OCI-LY1 (cell line): Measurements from ENCODE around the gene POLR3GL.
A peak's percentile ranks its signal among the peaks of the same experiment; 100 is the strongest.

Experiments
- H2AFZ ChIP-seq: fragments of 200-600 bp; sonication (generic), shearing (Covaris generic); 2 replicates; pipeline ENCODE4 v1.6.0; 2014; ENCODE audit warnings: antibody characterized with exemption, mild to moderate bottlenecking, low read length
- H3F3A ChIP-seq: fragments of 200-600 bp; sonication (generic), shearing (Covaris generic); 2 replicates; pipeline ENCODE4 v1.6.0; 2014; ENCODE audit warnings: mild to moderate bottlenecking, antibody characterized with exemption, low read length, moderate library complexity; ENCODE audit not compliant: insufficient read depth
- H3K27ac ChIP-seq: fragments of 200-600 bp; sonication (generic); 2 replicates; pipeline ENCODE4 v1.5.1; 2014; ENCODE audit warnings: low read length, mixed run types, mild to moderate bottlenecking, low read depth; ENCODE audit not compliant: poor library complexity, severe bottlenecking
- H3K27me3 ChIP-seq: fragments of 200-600 bp; sonication (generic); 2 replicates; pipeline ENCODE4 v1.6.0; 2014; ENCODE audit warnings: antibody characterized with exemption, mild to moderate bottlenecking, low read length, moderate library complexity; ENCODE audit not compliant: insufficient read depth
- H3K36me3 ChIP-seq: fragments of 200-600 bp; sonication (generic); 2 replicates; pipeline ENCODE4 v1.6.1; 2014; ENCODE audit warnings: mild to moderate bottlenecking, antibody characterized with exemption, low read length, moderate library complexity, mixed read lengths; ENCODE audit not compliant: insufficient read depth
- H3K4me1 ChIP-seq: fragments of 200-600 bp; sonication (generic); 2 replicates; pipeline ENCODE4 v1.5.1; 2014; ENCODE audit warnings: mild to moderate bottlenecking, low read length, moderate library complexity; ENCODE audit not compliant: insufficient read depth, severe bottlenecking
- H3K4me2 ChIP-seq: fragments of 200-600 bp; sonication (generic), shearing (Covaris generic); 2 replicates; pipeline ENCODE4 v1.6.1; 2014; ENCODE audit warnings: low read length
- H3K4me3 ChIP-seq: fragments of 200-600 bp; sonication (generic); 2 replicates; pipeline ENCODE4 v1.5.1; 2014; ENCODE audit warnings: low read length, low read depth, mild to moderate bottlenecking, mixed read lengths; ENCODE audit not compliant: poor library complexity, severe bottlenecking
- H3K79me2 ChIP-seq: fragments of 200-600 bp; shearing (Covaris generic); 2 replicates; pipeline ENCODE4 v1.6.1; 2016; ENCODE audit warnings: mixed run types, low read length, mixed read lengths; ENCODE audit not compliant: insufficient read depth
- H3K9ac ChIP-seq: fragments of 200-600 bp; sonication (generic), shearing (Covaris generic); 2 replicates; pipeline ENCODE4 v1.6.1; 2014; ENCODE audit warnings: mild to moderate bottlenecking, low read length, mixed read lengths
- H3K9me2 ChIP-seq: fragments of 200-600 bp; sonication (generic), shearing (Covaris generic); 2 replicates; pipeline ENCODE4 v1.6.1; 2014; ENCODE audit warnings: low read depth, mild to moderate bottlenecking, low read length, mixed read lengths
- H3K9me3 ChIP-seq: fragments of 200-600 bp; shearing (Covaris generic); 2 replicates; pipeline ENCODE4 v1.6.1; 2014; ENCODE audit warnings: low read length, mixed read lengths
- H4K20me1 ChIP-seq: fragments of 200-600 bp; sonication (generic), shearing (Covaris generic); 2 replicates; pipeline ENCODE4 v1.6.0; 2016; ENCODE audit warnings: mild to moderate bottlenecking, low read length; ENCODE audit not compliant: insufficient read depth
- CTCF ChIP-seq: fragments of 200-600 bp; sonication (generic), shearing (Covaris generic); IDR thresholded peaks from 2 replicates; pipeline ENCODE4 v1.5.1; 2017; ENCODE audit warnings: mild to moderate bottlenecking, antibody characterized with exemption, low read length, moderate library complexity, mixed read lengths
- EZH2 ChIP-seq: fragments of 200-600 bp; sonication (generic), shearing (Covaris generic); IDR thresholded peaks from 2 replicates; pipeline ENCODE4 v1.8.0; 2017; ENCODE audit warnings: borderline replicate concordance, mixed run types, mild to moderate bottlenecking, antibody characterized with exemption, low read length, moderate library complexity, mixed read lengths

The POLR3GL gene

DNA sequence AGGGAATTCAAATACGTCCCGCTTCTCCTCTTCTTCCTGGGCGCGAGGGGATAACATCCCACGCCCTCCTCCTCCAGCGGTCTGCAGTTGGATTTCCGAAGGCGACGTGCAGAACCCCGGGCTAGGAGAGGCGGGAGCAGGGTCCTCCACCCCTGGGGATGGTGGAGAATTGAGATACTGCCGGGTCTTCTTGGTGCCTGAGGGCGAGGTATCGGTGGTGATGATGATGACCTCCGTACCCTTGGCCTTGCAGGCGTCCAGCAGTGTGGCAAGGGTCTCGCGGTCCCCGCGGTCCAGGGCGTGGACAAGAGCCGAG lies 3.4 kb upstream of the POLR3GL start:
- Histone ChIP-seq H4K20me1 (no peaks in the 10 kb centered on the region), H3F3A (0 out of 2 replicates have a peak, but pooled peaks cover 6% of the 10 kb centered on the region), H3K27ac (peak overlapping the region; percentile 67), H3K4me1 (peaks cover 75% of the 10 kb centered on the region), H3K79me2 (no peaks in the 10 kb centered on the region), H2AFZ (no peak overlapping the region), H3K9me3 (no peaks in the 10 kb centered on the region), H3K4me2 (peak overlapping the region; percentile 75), H3K36me3 (no peaks in the 10 kb centered on the region), H3K4me3 (peak overlapping the region; percentile 71), H3K27me3 (no peaks in the 10 kb centered on the region), H3K9me2 (no peaks in the 10 kb centered on the region), H3K9ac (peak overlapping the region; percentile 74)
- TF ChIP-seq EZH2 (no peak), CTCF (no peak)

DNA sequence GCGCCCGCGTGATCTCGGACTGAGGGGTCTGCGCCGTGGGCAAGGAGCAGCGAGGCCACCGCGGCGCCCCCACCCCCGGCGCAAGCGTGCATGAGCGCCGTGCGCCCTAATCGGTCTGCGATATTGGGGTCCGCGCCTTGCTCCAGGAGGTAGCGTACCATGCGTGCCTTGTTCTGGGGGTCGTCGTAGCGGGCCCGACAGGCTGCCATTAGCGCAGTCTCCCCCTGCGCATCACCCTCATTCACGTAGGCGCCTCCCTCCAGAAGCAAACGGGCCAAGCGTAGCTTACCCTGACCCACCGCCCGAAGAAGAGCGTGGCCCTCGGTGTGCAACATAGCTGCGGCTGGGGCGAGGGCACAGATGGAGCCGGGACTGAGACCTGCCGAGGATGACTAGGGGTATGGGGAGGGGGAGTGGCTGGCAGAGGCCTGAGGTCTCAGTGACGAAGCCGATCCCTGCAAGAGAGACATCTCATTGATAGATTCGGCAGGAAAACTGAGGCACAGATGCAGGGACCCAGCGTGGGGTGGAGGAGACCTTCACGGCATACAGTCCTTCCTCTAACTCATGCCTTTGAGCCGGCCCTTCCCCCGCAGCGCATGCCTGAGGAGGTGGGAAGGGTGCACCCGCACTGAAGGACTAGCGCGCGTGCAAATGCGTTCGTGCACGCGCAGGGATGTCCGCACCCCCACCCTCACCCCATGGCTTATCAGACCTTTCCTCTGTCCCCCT lies 2.9 kb upstream of the POLR3GL start:
- Histone ChIP-seq H3K79me2 (no peaks in the 10 kb centered on the region), H3K9me3 (no peaks in the 10 kb centered on the region), H3K4me3 (peak overlapping the region; percentile 71), H3K9me2 (no peaks in the 10 kb centered on the region), H4K20me1 (no peaks in the 10 kb centered on the region), H3K4me1 (peaks cover 70% of the 10 kb centered on the region), H3K27me3 (no peaks in the 10 kb centered on the region), H3F3A (0 out of 2 replicates have a peak, but pooled peaks cover 6% of the 10 kb centered on the region), H3K9ac (peak overlapping the region; percentile 74), H3K4me2 (peak overlapping the region; percentile 75), H2AFZ (no peak overlapping the region), H3K27ac (peak overlapping the region; percentile 67), H3K36me3 (no peaks in the 10 kb centered on the region)
- TF ChIP-seq EZH2 (no peak), CTCF (no peak)

- H3K9ac ChIP-seq: peak overlapping the region; percentile 78
- peaks cover 4% of the 10 kb centered on the region for H3K36me3 ChIP-seq
- H3K27me3 ChIP-seq: no peaks in the 10 kb centered on the region
- peaks cover 2% of the 10 kb centered on the region; the same call in 1 of the 2 replicates for H3K9me3 ChIP-seq
- H3K79me2 ChIP-seq: no peaks in the 10 kb centered on the region; the same call in 1 of the 2 replicates
- H3K4me1 ChIP-seq: peaks cover 62% of the 10 kb centered on the region
- no peak overlapping the region for H2AFZ ChIP-seq
- no peaks in the 10 kb centered on the region for H4K20me1 ChIP-seq
- H3K4me2 ChIP-seq: peak overlapping the region; percentile 75
- peak overlapping the region; percentile 80 for H3K27ac ChIP-seq
- no peak for TF ChIP-seq CTCF
- no peak for TF ChIP-seq EZH2
- H3K9me2 ChIP-seq: no peaks in the 10 kb centered on the region
- peak overlapping the region; percentile 71 for H3K4me3 ChIP-seq
- 0 out of 2 replicates have a peak, but pooled peaks cover 6% of the 10 kb centered on the region for H3F3A ChIP-seq
These were observed 2.1 kb upstream of the POLR3GL start for GRCh38 chr1:145962157-145963102.
